Activated naive CD4-positive, alpha-beta T cell treated with anti-CD3 and anti-CD28 coated beads, Interleukin-2, amount 50 U/mL, for 16 hours (primary cell): ENCODE measurements around the gene BTC.
"Not testable (repeated sequence)": the region's sequence is repeated elsewhere in the genome, so short reads cannot be mapped to it uniquely, and the experiment has no call there.

Source experiments
- DNase-seq: peaks from one replicate; pipeline ENCODE4 v3.0.0-alpha.2; 2020

Gene BTC

DNA sequence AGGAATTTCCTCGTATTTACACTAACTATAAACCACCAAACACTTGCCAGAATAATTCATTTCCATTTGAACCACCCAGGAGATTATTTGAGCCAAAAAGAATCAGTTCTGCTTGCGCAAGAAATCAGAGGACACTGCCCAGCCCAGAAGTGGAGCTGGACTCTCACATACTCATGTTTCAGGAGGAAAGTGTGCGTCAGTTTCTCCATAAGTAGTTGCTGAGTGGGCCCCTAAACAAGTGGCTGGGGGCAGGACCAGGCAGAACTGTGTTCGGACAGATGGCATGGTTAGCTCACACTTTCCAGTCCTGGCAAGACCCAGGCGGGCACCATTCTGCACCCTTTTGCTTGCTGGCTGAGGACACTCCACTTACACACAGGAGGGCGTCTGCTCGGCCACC is 38.8 kb downstream of the BTC start:
- DNase-seq: no peak

DNA sequence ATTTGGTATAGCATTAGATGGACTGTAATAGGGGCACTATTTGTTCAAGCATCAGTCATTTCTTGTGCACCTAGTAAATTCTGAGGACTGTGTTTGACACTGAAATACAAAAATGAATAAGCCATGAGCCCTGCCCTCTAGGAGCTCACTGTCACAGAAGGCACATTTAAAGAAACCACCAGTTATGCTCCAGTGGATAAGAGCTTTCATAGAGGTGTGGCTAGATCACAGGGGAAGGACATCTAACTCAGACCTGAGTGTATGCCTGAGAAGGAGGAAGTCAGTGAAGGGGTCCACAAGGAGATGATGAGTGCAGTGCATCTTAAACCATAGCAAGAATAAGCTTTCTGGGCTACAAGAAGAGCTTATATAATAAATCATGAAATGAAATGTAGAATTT is 40.1 kb downstream of the BTC start:
- DNase-seq: no peak

DNA sequence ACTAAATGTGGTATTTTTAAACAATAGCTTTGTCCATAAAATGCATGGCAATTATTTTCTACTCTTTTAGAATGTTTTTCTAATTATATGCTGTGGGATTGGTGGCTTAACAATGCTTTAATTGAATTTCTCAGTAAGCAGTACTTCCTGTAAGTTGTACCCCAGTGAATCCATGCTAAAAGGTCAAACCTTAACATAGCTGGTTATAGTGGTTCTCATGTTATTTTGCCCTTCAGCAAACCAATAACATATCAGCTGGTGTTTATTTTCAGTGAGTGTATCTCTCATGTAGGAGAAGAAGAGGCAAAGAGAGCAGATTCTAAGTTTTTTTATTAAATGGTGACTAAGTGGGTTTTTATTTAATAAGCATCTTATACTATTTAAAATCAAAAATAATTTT is 41.5 kb downstream of the BTC start:
- no peak for DNase-seq

DNA sequence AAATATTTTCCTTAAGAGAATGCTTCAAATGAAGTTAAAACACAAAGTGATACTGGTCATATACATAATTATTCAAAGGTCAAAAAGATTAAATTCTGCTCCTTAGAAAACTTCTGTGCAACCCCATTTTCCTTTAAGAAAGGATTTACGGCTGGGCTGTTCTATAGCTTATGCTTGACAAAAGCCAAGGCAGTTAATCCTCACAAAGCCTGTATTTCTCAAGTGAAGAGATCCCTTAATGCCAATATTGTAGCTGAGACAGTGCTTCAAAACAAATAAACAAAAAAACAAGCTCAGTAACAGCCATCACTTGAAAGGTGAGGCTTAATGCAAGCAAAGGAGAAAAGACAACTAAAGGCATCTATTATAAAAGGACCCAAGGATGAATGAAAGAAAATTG is 42.5 kb downstream of the BTC start:
- no peak for DNase-seq

DNA sequence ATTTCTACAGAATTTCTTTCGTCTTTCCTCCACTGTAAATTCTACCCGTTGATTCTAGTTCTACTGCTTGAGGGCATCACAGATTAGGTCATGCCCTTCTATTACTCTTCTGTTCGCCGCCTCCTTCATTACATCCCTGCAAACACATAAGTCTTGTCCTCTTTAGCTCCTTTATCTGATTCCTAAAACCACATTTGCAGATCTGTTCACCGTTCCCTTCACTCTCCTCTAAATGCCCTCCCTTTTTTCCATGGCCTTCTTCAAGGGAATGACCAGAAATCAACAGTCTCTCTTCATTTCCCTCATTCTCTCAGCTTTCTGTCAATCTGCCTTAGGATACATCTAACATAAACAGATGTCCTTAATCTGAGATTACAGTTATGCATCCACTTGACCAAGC is 43.1 kb downstream of the BTC start:
- no peak for DNase-seq

DNA sequence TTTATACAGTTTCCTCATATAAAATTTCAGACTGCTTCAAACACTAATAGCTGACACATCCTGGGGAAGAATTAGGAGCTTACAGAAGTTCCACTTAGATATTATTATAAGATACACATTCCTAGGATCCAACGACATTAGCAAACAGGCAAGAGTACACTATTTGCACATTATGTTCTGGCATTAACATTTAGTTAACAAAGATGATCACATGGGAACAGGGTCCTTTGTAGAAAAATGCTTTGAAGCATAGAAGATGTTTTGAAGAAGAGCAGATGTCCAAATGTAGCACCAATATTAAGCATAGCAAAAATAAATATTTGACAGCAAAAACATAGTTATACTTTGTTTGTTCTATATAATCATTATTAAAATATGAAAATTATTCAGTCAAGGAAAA is 52.1 kb downstream of the BTC start:
- no peak for DNase-seq

DNA sequence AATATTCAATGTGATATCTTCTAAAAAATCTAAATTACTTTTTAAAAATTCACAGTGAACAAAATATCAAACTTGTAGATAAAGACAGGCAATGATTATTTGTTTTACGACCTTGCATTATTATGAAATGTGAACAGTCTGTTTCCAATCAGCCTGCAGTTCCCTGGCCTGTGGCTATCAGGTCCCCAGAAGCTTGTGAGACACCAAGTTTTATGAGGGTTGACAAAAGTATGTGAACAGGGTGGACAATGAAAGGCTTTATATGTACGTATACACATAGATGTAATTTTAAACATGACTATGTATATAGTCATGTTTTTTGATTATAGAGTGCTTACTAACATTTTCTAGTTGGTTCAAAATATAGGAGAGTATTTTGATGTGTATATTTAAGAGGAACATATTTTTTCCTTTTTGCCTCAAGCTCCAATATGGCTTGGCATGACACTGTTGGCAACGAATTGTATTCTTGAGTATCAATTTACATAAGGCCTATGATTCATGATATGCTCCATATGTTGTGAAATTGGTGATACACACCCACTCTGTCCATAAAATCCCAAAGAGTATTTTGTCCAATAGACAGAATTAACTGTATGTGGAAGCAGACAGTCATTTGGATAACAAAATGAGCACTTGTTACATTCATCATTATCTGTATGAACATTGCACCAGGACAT is 55.7 kb downstream of the BTC start:
- no peak for DNase-seq

DNA sequence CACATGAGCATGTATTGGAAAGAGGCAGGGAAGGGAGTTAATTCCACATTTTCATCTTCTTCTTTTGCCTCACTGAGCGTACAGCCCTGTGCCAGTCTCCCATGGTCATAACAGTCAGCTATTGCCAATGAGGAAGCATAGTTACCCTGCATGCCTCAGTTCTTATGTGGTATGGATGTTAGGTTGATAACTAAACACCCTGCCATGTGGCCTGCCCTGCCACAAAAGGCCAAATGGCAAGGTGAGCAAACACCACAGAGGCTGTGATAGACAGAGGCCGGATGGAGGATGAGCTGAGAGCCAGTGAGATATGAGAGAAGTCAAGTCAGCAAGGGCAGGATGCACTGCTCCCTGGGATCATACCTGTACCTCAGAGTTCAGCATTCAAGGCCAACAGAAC is 59.3 kb downstream of the BTC start:
- DNase-seq: no peak

DNA sequence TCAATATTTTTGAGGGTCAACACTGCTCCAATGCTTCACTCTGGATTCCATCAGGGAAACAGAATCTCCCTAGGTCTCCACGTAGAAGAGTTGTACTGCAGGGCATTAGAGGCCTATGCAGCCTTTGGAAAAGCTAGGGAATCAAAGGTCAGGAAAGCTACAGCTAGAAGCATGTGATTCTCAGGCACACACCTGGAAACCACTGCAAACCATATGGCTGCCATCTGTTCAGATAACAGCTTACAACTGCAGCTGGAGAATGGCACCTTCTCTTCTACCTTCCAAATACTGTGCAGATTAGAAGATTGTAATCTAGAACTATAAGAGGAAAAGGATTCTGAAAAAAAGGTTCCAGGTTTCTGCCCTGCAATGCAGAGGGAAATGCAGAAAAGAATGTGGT is 60.6 kb downstream of the BTC start:
- no peak for DNase-seq

DNA sequence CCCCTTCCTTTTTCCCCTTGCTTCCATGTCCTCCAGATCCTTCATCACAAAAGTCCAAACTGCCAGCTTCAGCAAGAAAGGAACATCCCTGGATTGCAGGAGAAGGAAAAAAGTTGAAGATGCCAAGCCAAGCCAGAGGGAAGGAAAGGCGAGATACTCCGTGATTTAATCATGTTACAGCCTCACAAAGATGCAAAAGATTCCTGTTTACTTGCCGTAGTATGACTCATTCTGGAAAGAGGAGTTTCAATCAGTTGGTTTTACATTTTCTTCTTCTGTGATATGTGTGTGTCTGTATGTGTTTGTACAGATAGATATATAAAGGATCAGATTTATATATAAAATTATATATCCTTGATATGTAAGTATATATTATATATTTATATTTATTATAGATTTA is 69.3 kb downstream of the BTC start:
- no peak for DNase-seq

DNA sequence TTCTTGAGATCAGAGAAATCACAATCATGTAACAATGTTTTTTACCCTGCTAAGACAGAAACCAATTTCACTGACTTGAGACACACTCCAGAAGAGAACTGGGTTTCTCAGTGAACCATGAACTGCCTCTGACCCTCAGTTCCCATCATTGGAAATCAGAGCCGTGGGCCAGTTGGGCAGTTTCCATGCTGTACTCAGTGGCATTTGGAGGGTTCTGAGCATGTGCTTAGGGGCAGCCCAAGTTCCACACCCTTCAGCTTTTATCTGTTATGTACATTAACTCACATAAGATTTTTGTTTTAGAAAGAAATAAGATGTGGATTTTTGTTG is 77.9 kb downstream of the BTC start:
- DNase-seq: no peak

DNA sequence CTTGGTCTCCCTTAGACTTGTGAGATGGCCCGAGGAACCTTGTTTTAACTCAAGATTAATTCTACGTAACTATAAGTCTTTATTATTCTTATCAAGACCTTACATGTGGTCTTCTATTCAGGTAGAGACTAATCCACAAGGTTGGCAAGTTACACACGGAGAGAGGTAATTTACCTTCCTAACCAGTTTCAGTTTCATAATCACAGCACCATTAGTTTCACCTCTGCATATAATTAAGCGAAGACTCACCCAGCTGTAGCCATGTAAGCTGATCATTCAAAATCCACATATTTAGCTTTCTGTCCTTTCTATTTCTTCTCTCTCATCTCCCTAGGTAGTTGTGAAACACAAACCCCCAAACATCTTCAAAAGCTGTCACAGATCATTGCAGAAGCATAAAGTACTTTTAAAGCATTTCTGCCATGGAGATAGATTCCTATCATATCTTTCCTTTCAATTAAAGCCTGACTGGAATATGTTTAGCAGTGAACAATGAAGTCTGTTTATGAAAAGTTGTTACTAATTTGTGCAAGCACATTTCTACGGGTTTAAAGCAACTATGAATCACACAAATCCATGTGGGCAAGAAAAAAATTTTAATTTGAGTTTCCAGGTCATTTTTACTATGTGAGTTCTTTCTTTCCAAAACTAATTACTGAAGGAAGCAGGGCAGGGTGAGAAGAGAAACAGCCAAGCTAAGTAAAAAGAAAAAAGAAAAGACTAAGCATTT is 78.5 kb downstream of the BTC start:
- no peak for DNase-seq

DNA sequence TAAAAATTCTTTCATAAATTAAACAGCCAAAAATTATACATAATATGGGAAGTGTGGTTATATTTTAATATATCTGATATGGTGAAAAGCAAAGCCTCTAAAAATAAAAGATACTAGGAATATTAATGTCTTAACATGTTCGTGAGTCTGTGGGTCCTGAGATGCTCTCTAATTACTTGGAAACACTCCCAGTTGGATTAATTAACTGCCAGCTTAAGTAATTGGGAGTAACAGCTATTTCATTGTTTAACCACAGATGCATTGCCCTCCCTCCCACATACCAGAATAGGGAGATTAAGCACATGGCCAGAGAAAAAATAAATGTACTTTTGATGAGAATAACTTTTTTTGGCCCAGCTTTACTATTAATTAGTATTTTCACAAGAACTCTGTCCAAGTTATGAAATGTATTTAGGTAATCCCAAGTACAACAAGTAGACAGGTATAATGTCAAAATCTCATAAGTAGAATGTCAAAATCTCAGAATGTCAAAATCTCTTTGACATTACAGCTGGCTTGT is 79.7 kb downstream of the BTC start:
- DNase-seq: no peak

DNA sequence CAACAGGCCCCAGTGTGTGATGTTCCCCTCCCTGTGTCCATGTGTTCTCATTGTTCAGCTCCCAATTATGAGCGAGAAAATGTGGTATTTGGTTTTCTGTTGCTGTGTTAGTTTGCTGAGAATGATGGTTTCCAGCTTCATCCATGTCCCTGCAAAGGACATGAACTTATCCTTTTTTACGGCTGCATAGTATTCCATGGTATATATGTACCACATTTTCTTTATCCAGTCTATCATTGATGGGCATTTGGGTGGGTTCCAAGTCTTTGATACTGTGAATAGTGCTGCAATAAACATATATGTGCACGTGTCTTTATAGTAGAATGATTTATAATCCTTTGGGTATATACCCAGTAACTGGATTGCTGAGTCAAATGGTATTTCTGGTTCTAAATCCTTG is 86.2 kb downstream of the BTC start:
- not testable (repeated sequence) for DNase-seq
